ENCODE data around the gene ACIN1. TPM values are rescaled to one million over a fixed set of nuclear protein-coding genes. Genes with fewer than 3 reads are reported as not detected.

Gene ACIN1
- total and polyA plus RNA-seq, 9 of the 15 experiments (the other 6 are each of a cell fraction or from before 2014, with no cell fraction given): 5.0 to 196 (median 129) TPM

DNA sequence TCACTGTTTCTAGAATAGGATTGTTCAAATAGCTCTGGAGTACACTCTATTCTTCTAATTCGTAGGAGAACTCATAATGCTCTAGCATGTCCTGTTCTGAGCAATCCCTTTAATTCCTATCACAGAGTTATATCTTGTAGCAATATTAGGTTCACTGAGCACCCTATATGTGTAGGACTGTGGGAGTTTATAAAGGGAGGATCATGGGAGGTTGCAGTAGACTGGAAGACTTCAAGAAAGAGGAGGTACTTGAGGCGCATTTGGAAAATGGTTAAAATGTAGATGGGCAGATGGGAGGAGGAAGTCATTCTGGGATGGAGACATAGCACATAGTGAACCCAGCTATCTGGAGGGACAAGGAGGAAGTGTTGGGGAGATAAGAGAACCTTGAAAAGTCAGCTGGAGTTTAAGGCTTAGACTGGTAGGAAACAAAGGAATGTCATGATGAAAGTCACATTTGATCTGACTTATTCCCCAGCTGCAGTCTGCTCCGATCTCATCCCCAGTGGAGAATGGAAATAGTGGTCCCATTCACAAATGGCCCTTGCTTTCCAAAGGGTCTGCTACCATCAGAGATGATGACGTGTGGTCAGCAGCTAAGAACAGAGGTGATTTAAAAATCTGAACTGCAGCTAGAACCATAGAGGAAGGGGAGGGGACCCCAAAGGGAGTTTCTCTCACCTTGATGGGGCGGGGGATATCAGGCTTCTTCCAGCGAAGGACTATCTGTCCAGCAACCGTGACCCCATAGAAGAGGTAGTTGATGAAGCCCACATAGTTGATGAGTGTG, 34.2 kb upstream of the ACIN1 start (continued):
- TF ChIP-seq ZNF175 (CRISPR knock-in tag; IDR thresholded peaks at IDR 0.05; ENCODE audit: low read depth) (no peak), ZNF717 (CRISPR knock-in tag; IDR thresholded peaks at IDR 0.05) (no peak), KLF16 (IDR thresholded peaks at IDR 0.05) (peak; percentile 62; the same call in 1 of the 2 replicates), GTF2A2 (tag; IDR thresholded peaks at IDR 0.05) (no peak), PHB2 (IDR thresholded peaks at IDR 0.05; ENCODE audit: low read depth) (no peak), PTTG1 (tag; IDR thresholded peaks at IDR 0.05; ENCODE audit: low read depth) (no peak), HOXB6 (CRISPR knock-in tag; IDR thresholded peaks at IDR 0.05; ENCODE audit: borderline replicate concordance) (no peak), SNAPC5 (CRISPR knock-in tag; IDR thresholded peaks at IDR 0.05) (no peak), ZNF311 (CRISPR knock-in tag; IDR thresholded peaks at IDR 0.05) (no peak), SMAD1 (IDR thresholded peaks at IDR 0.05; ENCODE audit: low read depth, low read length, partially characterized antibody) (no peak), POLR2A (conservative IDR thresholded peaks at IDR 0.05) (no peak), NONO (IDR thresholded peaks at IDR 0.05; ENCODE audit: low read depth in 2 of 2, low read length in 1 of 2) (no peak), TBP (optimal IDR thresholded peaks at IDR 0.05; ENCODE audit: low read depth, low read length) (no peak), FUS (optimal IDR thresholded peaks at IDR 0.05; ENCODE audit: low read depth, low read length) (no peak), RFX1 (IDR thresholded peaks at IDR 0.05) (no peak), ZNF408 (CRISPR knock-in tag; IDR thresholded peaks at IDR 0.05; ENCODE audit: low read depth) (no peak), E2F3 (CRISPR knock-in tag; IDR thresholded peaks at IDR 0.05) (no peak), NRF1 (conservative IDR thresholded peaks at IDR 0.05 in 1 of 2, IDR thresholded peaks at IDR 0.05 in 1 of 2) (no peak), CHCHD3 (CRISPR knock-in tag; IDR thresholded peaks at IDR 0.05) (no peak), ELK3 (CRISPR knock-in tag; IDR thresholded peaks at IDR 0.05) (no peak)
- TF ChIP-seq, protein P1, sequence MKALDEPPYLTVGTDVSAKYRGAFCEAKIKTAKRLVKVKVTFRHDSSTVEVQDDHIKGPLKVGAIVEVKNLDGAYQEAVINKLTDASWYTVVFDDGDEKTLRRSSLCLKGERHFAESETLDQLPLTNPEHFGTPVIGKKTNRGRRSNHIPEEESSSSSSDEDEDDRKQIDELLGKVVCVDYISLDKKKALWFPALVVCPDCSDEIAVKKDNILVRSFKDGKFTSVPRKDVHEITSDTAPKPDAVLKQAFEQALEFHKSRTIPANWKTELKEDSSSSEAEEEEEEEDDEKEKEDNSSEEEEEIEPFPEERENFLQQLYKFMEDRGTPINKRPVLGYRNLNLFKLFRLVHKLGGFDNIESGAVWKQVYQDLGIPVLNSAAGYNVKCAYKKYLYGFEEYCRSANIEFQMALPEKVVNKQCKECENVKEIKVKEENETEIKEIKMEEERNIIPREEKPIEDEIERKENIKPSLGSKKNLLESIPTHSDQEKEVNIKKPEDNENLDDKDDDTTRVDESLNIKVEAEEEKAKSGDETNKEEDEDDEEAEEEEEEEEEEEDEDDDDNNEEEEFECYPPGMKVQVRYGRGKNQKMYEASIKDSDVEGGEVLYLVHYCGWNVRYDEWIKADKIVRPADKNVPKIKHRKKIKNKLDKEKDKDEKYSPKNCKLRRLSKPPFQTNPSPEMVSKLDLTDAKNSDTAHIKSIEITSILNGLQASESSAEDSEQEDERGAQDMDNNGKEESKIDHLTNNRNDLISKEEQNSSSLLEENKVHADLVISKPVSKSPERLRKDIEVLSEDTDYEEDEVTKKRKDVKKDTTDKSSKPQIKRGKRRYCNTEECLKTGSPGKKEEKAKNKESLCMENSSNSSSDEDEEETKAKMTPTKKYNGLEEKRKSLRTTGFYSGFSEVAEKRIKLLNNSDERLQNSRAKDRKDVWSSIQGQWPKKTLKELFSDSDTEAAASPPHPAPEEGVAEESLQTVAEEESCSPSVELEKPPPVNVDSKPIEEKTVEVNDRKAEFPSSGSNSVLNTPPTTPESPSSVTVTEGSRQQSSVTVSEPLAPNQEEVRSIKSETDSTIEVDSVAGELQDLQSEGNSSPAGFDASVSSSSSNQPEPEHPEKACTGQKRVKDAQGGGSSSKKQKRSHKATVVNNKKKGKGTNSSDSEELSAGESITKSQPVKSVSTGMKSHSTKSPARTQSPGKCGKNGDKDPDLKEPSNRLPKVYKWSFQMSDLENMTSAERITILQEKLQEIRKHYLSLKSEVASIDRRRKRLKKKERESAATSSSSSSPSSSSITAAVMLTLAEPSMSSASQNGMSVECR (CRISPR knock-in tag; IDR thresholded peaks at IDR 0.05): no peak
- TF ChIP-seq, protein P2, sequence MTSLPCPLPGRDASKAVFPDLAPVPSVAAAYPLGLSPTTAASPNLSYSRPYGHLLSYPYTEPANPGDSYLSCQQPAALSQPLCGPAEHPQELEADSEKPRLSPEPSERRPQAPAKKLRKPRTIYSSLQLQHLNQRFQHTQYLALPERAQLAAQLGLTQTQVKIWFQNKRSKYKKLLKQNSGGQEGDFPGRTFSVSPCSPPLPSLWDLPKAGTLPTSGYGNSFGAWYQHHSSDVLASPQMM (CRISPR knock-in tag; IDR thresholded peaks at IDR 0.05): no peak
- TF ChIP-seq, protein P3, sequence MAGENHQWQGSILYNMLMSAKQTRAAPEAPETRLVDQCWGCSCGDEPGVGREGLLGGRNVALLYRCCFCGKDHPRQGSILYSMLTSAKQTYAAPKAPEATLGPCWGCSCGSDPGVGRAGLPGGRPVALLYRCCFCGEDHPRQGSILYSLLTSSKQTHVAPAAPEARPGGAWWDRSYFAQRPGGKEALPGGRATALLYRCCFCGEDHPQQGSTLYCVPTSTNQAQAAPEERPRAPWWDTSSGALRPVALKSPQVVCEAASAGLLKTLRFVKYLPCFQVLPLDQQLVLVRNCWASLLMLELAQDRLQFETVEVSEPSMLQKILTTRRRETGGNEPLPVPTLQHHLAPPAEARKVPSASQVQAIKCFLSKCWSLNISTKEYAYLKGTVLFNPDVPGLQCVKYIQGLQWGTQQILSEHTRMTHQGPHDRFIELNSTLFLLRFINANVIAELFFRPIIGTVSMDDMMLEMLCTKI (IDR thresholded peaks at IDR 0.05; ENCODE audit: partially characterized antibody): no peak

Measured in K562 (cell line).